Tibial artery (tissue), 4 donors: Measurements from ENCODE around the gene SARNP.

ENCODE experiments used
- DNase-seq, 2 donors: peaks; one replicate each; pipeline ENCODE4 v3.0.0-alpha.2; 2019
- H3K27ac ChIP-seq, 2 donors: fragments of 200-600 bp; sonication (generic) in 1 of 2; 1 replicate in 1 of 2; 2 replicates in 1 of 2; pipeline ENCODE4 v1.5.1; 2018 to 2019; ENCODE audit warnings: mild to moderate bottlenecking in 1 of 2
- H3K27me3 ChIP-seq, 2 donors: fragments of 200-600 bp; sonication (generic) in 1 of 2; one replicate each; pipeline versions ENCODE4 v1.5.1 to v1.6.0; 2016 to 2019
- H3K36me3 ChIP-seq, 3 donors: fragments of 200-600 bp; sonication (generic) in 2 of 3; one replicate each; pipeline ENCODE4 v1.5.1; 2016 to 2019; ENCODE audit warnings: mild to moderate bottlenecking in 2 of 3
- H3K4me1 ChIP-seq, 4 donors: fragments of 200-600 bp; sonication (generic) in 2 of 4; 1 replicate in 3 of 4; 2 replicates in 1 of 4; pipeline ENCODE4 v1.5.1; 2016 to 2019
- H3K4me3 ChIP-seq, 2 donors: fragments of 200-600 bp; sonication (generic) in 1 of 2; 1 replicate in 1 of 2; 2 replicates in 1 of 2; pipeline ENCODE4 v1.5.1; 2018 to 2019; ENCODE audit warnings: mild to moderate bottlenecking in 2 of 2
- H3K9me3 ChIP-seq, 3 donors: fragments of 200-600 bp; sonication (generic) in 1 of 3; one replicate each; pipeline ENCODE4 v1.5.1; 2016 to 2019
- intact Hi-C: fragments of 100-400 bp; cut with DNase I; formaldehyde crosslinking; loops from one replicate; pipeline ENCODE4 v1.15.0; 2023; ENCODE audit warnings: low total_unique reads
- TF ChIP-seq, protein P1 (sequence below), 2 experiments: fragments of 200-600 bp in 1 of 2; fragments of 450-650 bp in 1 of 2; IDR thresholded peaks; one replicate each; pipeline ENCODE4 v1.5.1; 2017 to 2019; ENCODE audit warnings: antibody characterized with exemption in 2 of 2, mild to moderate bottlenecking in 1 of 2, moderate library complexity in 1 of 2

SARNP gene

DNA sequence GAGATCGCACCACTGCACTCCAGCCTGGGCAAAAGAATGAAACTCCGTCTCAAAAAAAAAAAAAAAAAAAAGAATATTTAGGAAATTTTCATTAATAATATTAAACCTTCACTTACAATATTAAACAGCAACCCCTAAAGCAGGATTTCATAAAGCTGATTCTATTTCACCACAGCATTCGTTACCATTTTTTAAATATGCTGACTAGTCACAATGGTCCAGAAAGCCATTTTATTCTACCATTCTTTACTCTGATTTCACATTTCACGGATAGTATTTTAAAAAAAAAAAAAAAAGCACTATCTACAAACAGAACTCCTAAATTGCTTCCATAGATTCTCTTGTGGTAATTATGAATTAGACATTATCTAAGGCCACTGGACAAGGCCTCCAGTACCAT is 27.6 kb downstream of the SARNP start:
- intact Hi-C loops: no loop called here
- TF ChIP-seq, protein P1, sequence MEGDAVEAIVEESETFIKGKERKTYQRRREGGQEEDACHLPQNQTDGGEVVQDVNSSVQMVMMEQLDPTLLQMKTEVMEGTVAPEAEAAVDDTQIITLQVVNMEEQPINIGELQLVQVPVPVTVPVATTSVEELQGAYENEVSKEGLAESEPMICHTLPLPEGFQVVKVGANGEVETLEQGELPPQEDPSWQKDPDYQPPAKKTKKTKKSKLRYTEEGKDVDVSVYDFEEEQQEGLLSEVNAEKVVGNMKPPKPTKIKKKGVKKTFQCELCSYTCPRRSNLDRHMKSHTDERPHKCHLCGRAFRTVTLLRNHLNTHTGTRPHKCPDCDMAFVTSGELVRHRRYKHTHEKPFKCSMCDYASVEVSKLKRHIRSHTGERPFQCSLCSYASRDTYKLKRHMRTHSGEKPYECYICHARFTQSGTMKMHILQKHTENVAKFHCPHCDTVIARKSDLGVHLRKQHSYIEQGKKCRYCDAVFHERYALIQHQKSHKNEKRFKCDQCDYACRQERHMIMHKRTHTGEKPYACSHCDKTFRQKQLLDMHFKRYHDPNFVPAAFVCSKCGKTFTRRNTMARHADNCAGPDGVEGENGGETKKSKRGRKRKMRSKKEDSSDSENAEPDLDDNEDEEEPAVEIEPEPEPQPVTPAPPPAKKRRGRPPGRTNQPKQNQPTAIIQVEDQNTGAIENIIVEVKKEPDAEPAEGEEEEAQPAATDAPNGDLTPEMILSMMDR (IDR thresholded peaks at IDR 0.05): no peak

DNA sequence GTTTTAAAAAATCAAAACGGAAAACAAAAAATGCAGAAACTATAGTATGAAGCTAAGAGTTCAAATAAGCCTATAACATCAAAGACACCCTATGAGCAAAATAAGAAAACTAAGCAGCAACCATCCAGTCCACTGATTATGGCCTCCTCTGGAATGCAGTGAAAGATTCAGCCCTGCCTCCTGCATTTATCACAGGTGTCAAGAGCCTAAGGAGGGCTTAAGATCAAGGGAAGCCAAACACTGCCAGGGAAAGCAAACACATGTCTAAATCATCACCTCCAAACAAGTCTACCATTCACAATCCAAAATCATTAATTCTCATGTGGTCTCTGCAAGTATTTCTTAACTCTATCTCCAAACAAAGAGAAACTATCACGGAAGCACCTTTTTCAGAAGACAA is 28.4 kb downstream of the SARNP start:
- intact Hi-C loops: no loop called here
- Histone ChIP-seq H3K4me3 (no peak overlapping the region), H3K27ac (no peak overlapping the region), H3K9me3 (no peaks in the 10 kb centered on the region), H3K27me3 (no peaks in the 10 kb centered on the region), H3K36me3 (peaks cover 58 to 93% (median 71%) of the 10 kb centered on the region in 3 donors), H3K4me1 (no peaks in the 10 kb centered on the region)
- no peak for DNase-seq
- TF ChIP-seq, protein P1 (IDR thresholded peaks at IDR 0.05): no peak

More for the DNA sequence above, 27.6 kb downstream of the SARNP start:
- H3K27ac ChIP-seq: no peak overlapping the region
- no peaks in the 10 kb centered on the region for H3K9me3 ChIP-seq
- peaks cover 59 to 93% (median 71%) of the 10 kb centered on the region in 3 donors for H3K36me3 ChIP-seq
- no peak for DNase-seq
- H3K4me3 ChIP-seq: no peak overlapping the region
- no peaks in the 10 kb centered on the region for H3K27me3 ChIP-seq
- H3K4me1 ChIP-seq: no peaks in the 10 kb centered on the region

DNA sequence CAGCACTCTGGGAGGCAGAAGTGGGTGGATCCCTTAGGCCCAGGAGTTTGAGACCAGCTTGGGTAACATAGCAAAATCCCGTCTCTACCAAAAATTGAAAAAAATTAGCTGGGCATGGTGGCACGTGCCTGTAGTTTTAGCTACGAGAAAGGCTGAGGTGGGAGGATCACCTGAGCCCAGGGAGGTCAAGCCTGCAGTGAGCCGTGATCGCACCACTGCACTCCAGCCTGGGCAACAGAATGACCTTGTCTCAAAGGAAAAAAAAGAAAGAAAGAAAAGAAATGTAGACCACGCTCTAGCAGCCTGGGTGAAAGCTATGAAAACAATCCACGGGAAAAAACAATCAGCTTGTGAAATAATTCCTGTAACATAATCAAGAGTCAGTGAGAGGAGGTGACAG is 29.0 kb downstream of the SARNP start:
- peaks cover 58 to 93% (median 70%) of the 10 kb centered on the region in 3 donors for H3K36me3 ChIP-seq
- TF ChIP-seq, protein P1 (IDR thresholded peaks at IDR 0.05): no peak

DNA sequence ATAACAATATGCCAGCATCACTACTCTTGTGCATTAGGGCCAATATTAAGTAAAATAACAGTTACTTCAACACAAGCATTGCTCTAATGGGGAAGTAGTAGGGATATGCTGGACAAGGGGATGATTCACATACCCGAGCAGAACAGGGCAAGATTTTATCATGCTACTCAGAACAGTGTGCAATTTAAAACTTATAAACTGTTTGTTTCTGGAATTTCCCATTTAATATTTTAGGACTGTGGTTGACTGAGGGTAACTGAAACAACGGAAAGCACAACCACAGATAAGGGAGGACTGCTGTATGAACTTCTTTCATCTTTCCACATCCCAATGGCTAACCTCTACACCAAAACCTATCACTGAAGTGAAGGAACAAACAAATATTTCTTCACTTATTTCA is 36.8 kb downstream of the SARNP start:
- no peaks in the 10 kb centered on the region for H3K27me3 ChIP-seq
- peaks cover 64 to 94% (median 69%) of the 10 kb centered on the region in 3 donors for H3K36me3 ChIP-seq
- H3K9me3 ChIP-seq: no peaks in the 10 kb centered on the region
- H3K27ac ChIP-seq: no peak overlapping the region
- H3K4me1 ChIP-seq: no peaks in the 10 kb centered on the region
- intact Hi-C loops: no loop called here
- TF ChIP-seq, protein P1 (IDR thresholded peaks at IDR 0.05): no peak
- H3K4me3 ChIP-seq: no peak overlapping the region
- no peak for DNase-seq

More for the DNA sequence above, 29.0 kb downstream of the SARNP start:
- no peak overlapping the region for H3K4me3 ChIP-seq
- no peak overlapping the region for H3K27ac ChIP-seq
- DNase-seq: no peak
- intact Hi-C loops: no loop called here
- no peaks in the 10 kb centered on the region for H3K9me3 ChIP-seq
- H3K27me3 ChIP-seq: no peaks in the 10 kb centered on the region
- no peaks in the 10 kb centered on the region for H3K4me1 ChIP-seq

DNA sequence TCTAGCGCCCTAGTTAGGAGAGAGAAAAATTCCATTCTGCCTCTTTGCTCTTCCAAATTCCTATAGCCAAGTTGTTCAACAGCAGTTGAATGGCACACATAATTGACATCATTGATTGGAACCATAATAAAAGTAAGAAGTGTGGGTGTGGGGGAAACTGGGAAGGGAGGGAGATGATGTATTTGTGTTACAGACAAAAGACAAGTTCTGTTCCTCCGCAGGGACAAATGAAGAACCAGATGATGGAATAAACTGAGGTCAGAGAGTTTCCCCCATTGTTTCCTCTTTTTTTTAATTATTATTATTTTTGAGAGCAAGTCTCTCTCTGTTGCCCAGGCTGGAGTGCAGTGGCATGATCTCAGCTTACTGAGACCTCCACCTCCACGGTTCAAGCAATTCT is 39.7 kb downstream of the SARNP start:
- intact Hi-C loops: no loop called here
- no peaks in the 10 kb centered on the region for H3K9me3 ChIP-seq
- no peak overlapping the region for H3K4me3 ChIP-seq
- H3K4me1 ChIP-seq: no peaks in the 10 kb centered on the region
- no peaks in the 10 kb centered on the region for H3K27me3 ChIP-seq
- no peak for DNase-seq
- TF ChIP-seq, protein P1 (IDR thresholded peaks at IDR 0.05): no peak
- H3K36me3 ChIP-seq: peaks cover 43 to 83% (median 48%) of the 10 kb centered on the region in 3 donors
- H3K27ac ChIP-seq: no peak overlapping the region

DNA sequence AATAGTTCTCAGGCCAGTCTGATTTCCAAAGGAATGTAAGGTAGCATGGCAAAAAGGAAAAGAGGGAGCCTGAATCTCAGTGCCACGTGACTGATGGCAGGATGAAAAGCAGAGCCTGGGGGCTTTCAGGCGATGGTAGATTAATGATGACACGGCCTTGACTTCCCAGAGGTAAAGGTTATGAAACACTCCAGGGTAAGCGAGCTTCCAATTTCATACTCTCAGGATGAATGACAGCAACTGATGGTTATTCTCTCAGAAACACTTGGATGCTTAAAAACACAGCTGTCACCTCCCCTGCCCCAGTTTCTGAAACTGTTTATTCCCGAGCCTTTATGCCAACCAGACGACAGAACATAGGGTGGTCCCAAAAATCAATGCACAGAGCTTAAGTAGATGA is 45.8 kb downstream of the SARNP start:
- DNase-seq: no peak
- intact Hi-C loops: no loop called here
- Histone ChIP-seq H3K27me3 (no peaks in the 10 kb centered on the region), H3K27ac (no peak overlapping the region), H3K4me1 (no peaks in the 10 kb centered on the region), H3K9me3 (no peaks in the 10 kb centered on the region), H3K4me3 (no peak overlapping the region), H3K36me3 (peaks cover 6 to 60% (median 22%) of the 10 kb centered on the region in 3 donors)
- TF ChIP-seq, protein P1 (IDR thresholded peaks at IDR 0.05): no peak
